ENCODE measurements around the gene EFNA4.

EFNA4 gene

GRCh38 chr1:155077758-155078445 lies 14.4 kb downstream of the EFNA4 start:
- H3K27me3 ChIP-seq (ENCODE audit: insufficient read depth, low read length) = peaks cover 10% of the 10 kb centered on the region
- H3K36me3 ChIP-seq (ENCODE audit: insufficient read depth, low read length) = no peaks in the 10 kb centered on the region
- H2AFZ ChIP-seq (ENCODE audit: low read depth, low read length) = no peak overlapping the region
- no peaks in the 10 kb centered on the region for H3K9me3 ChIP-seq (ENCODE audit: low read length)
- H3K4me1 ChIP-seq (ENCODE audit: insufficient read depth, low read length) = peaks cover 52% of the 10 kb centered on the region
- H3K4me3 ChIP-seq (ENCODE audit: low read length) = peak overlapping the region; percentile 74

- H2AFZ ChIP-seq (ENCODE audit: low read depth, low read length) = peak within 1 kb of the TSS; percentile 59
- H3K9me3 ChIP-seq (ENCODE audit: low read length) = no peaks in the 10 kb centered on the region
- H3K36me3 ChIP-seq (ENCODE audit: insufficient read depth, low read length) = no peaks in the 10 kb centered on the region
- peak within 1 kb of the TSS; percentile 74 for H3K4me3 ChIP-seq (ENCODE audit: low read length)
- peaks cover 58% of the 10 kb centered on the region for H3K4me1 ChIP-seq (ENCODE audit: insufficient read depth, low read length)
- H3K27me3 ChIP-seq (ENCODE audit: insufficient read depth, low read length) = peaks cover 15% of the 10 kb centered on the region
These were observed 15.1 kb downstream of the EFNA4 start, which contains the start of gene EFNA3 for GRCh38 chr1:155078469-155079209. Gene EFNA3, plus strand, starts transcription at chr1:155078837. Its CDS starts 105 bp downstream, at chr1:155078942.

GRCh38 chr1:155079210-155079486 lies 15.6 kb downstream of the EFNA4 start:
- H3K27me3 ChIP-seq (ENCODE audit: insufficient read depth, low read length) = peaks cover 15% of the 10 kb centered on the region
- peaks cover 63% of the 10 kb centered on the region for H3K4me1 ChIP-seq (ENCODE audit: insufficient read depth, low read length)
- H3K4me3 ChIP-seq (ENCODE audit: low read length) = peak overlapping the region; percentile 74
- H3K9me3 ChIP-seq (ENCODE audit: low read length) = no peaks in the 10 kb centered on the region
- peak overlapping the region; percentile 6 for H2AFZ ChIP-seq (ENCODE audit: low read depth, low read length)
- no peaks in the 10 kb centered on the region for H3K36me3 ChIP-seq (ENCODE audit: insufficient read depth, low read length)

DNA sequence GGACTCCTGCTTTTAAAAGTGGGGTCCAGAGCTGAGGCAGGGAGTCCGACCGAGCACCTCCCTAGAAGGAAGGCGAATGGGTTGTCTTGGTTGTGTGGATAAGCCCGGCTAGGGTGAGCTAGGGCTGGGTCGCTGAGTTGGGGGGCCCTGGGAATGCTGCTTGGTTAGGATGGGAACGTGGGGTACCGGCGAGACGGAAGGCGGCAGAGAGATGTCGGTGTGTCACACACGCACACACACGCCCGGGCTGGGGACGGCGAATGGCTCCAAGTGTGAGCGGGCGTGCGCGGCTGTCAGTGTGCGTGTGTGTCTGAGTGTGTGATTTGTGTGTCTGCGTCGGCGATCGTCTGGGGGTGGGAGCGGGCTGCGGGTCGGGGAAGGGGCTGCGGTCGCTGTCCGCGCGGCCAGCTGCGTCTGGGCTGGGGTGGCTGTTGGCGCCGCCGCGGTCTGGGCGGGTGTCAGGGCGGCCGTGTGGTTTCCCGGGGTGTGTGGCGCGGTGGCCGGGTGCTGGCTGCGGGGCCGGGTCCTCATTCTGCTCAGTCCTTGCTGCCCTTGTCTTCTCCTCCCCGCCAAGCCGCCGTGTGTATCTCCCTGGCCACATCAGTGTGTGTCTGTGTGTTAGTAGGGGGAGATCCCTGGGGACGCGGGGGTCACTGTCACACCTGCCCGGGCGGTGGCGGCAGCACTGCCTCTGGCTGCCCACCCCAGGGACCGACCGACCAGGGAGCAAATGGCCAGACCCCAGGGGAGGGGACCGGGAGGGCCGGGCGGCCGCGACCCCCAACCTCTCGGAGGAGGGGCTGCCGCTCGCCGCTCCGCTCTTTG lies 16.2 kb downstream of the EFNA4 start:
- Histone ChIP-seq H3K36me3 (ENCODE audit: insufficient read depth, low read length) (no peaks in the 10 kb centered on the region), H3K27me3 (ENCODE audit: insufficient read depth, low read length) (peaks cover 15% of the 10 kb centered on the region), H3K4me1 (ENCODE audit: insufficient read depth, low read length) (peaks cover 66% of the 10 kb centered on the region), H3K4me3 (ENCODE audit: low read length) (peak overlapping the region; percentile 74), H2AFZ (ENCODE audit: low read depth, low read length) (peak overlapping the region; percentile 59), H3K9me3 (ENCODE audit: low read length) (no peaks in the 10 kb centered on the region)

DNA sequence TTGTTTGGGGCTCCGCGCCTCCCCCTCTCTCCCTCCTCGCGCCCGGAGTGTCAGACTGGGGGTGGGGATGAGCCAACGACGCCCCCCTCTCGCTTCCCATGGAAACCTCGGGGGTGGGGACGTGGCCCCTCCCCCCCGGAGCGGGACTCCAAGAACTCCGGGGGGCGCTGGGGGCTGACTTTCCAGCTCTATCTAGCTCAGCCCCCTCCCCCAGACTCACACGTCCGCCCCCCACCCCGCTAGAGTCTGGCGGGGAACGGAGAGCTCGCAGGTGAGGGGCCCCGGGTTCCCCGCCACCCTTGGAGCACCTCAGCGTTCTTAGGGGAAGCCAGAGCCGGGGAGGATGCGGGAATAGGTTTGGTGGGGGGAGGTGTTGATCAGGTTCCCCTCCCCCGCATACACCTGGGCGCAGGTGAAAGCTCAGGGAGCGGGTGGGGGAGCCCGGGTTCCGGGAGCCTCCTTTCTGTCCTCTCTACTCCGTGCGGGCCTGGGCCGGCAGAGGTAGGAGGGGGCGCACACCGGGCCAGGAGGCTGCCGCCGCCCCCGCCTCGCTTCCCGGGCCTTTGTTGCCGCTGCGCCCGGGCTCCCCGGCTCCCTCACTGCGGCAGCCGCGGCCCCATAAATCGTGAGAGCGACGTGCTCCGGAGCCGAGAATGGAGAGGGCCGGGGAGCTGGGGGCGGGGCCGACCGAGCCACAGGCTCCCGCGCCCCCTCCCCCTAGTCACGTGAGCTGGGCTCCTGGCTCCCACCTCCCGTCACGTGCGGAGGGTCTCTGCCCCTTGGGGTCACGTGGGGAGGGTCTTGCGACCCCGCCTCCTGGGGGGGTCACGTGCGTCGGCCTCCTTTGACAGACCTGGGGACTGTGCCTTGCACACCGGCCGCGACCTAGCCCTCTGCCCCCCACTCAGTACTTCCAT lies 17.0 kb downstream of the EFNA4 start:
- Histone ChIP-seq H3K4me1 (ENCODE audit: insufficient read depth, low read length) (peaks cover 65% of the 10 kb centered on the region), H2AFZ (ENCODE audit: low read depth, low read length) (peak overlapping the region; percentile 59), H3K4me3 (ENCODE audit: low read length) (peak overlapping the region; percentile 74), H3K36me3 (ENCODE audit: insufficient read depth, low read length) (no peaks in the 10 kb centered on the region), H3K27me3 (ENCODE audit: insufficient read depth, low read length) (peaks cover 15% of the 10 kb centered on the region), H3K9me3 (ENCODE audit: low read length) (no peaks in the 10 kb centered on the region)

- peak overlapping the region; percentile 12 for H2AFZ ChIP-seq (ENCODE audit: low read depth, low read length)
- H3K9me3 ChIP-seq (ENCODE audit: low read length) = no peaks in the 10 kb centered on the region
- H3K4me1 ChIP-seq (ENCODE audit: insufficient read depth, low read length) = peaks cover 56% of the 10 kb centered on the region
- H3K36me3 ChIP-seq (ENCODE audit: insufficient read depth, low read length) = peaks cover 2% of the 10 kb centered on the region
- peaks cover 15% of the 10 kb centered on the region for H3K27me3 ChIP-seq (ENCODE audit: insufficient read depth, low read length)
- H3K4me3 ChIP-seq (ENCODE audit: low read length) = peak overlapping the region; percentile 74
These were observed 18.1 kb downstream of the EFNA4 start for GRCh38 chr1:155081472-155082300.

- Histone ChIP-seq H3K27me3 (ENCODE audit: insufficient read depth, low read length) (peaks cover 15% of the 10 kb centered on the region), H3K4me3 (ENCODE audit: low read length) (peak overlapping the region; percentile 8), H2AFZ (ENCODE audit: low read depth, low read length) (peak overlapping the region; percentile 12), H3K36me3 (ENCODE audit: insufficient read depth, low read length) (peaks cover 2% of the 10 kb centered on the region), H3K9me3 (ENCODE audit: low read length) (no peaks in the 10 kb centered on the region), H3K4me1 (ENCODE audit: insufficient read depth, low read length) (peaks cover 53% of the 10 kb centered on the region)
These were observed 18.9 kb downstream of the EFNA4 start for GRCh38 chr1:155082301-155083051.

DNA sequence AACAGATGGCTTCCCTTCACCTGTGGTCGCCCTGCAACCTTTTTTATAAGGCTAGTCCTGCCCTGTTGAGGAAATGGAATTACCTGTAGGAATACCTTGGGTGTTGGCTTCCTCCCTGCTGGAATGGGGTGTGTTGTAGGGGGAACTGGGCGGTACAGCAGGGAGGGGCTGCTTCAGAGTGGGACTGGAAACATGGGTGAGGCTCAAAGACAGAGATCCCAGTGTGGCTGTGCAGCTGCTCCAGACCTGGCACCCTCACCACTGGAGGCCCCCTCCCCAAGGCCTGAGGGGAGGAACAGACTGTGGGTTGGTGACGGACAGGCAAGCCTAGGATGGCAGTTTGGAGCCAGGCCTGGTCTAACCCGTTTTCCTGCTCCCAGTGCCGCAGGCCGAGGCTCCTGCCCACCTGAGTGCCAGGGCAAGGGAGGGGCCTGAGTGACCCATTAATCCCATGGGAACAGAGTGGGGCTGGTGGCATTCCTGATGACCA lies 19.6 kb downstream of the EFNA4 start:
- H3K9me3 ChIP-seq (ENCODE audit: low read length) = no peaks in the 10 kb centered on the region
- no peak overlapping the region for H3K4me3 ChIP-seq (ENCODE audit: low read length)
- H2AFZ ChIP-seq (ENCODE audit: low read depth, low read length) = no peak overlapping the region
- peaks cover 52% of the 10 kb centered on the region for H3K4me1 ChIP-seq (ENCODE audit: insufficient read depth, low read length)
- peaks cover 2% of the 10 kb centered on the region for H3K36me3 ChIP-seq (ENCODE audit: insufficient read depth, low read length)
- peaks cover 15% of the 10 kb centered on the region for H3K27me3 ChIP-seq (ENCODE audit: insufficient read depth, low read length)

DNA sequence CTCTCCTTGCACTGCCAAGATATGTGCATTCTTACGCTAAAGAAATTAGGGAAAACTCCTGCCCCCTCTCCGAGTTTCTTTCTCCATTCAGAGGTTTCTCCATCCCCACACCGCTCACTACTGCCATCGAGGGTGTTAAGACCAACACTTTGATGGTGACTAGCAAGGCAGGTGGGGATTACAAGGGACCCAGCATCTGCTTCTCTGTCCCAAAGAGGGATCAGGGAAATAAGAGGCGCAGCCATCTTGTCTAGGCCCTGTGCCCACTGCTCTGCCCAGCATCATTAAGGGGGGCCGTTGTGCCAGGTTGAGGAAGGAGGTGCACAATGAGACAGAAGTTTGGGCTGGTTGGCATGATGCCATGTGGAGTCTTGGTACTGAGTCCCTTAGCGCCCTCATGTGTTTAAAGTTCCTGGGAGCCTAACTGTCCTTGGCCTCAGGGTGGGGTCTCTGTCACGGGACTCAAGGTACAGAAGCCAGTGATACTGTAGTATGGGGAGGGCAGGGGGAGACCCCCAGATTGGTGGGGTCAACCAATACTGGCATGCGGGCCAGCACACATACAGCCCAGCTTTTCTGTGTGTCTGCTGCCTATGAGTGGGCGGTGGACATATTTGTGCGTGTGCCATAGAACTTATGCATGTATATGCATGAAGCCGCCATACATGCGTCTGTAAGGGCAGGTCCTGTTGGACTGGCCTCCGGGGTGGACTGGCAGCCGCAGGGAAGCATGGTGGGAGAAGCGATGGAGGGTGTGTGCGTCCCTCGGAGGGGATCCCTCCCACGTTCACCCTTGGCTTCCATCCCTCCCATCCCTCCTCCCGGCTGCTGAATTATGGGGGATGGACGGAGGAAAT lies 20.6 kb downstream of the EFNA4 start:
- H3K36me3 ChIP-seq (ENCODE audit: insufficient read depth, low read length) = peaks cover 2% of the 10 kb centered on the region
- H3K4me1 ChIP-seq (ENCODE audit: insufficient read depth, low read length) = peaks cover 47% of the 10 kb centered on the region
- peaks cover 15% of the 10 kb centered on the region for H3K27me3 ChIP-seq (ENCODE audit: insufficient read depth, low read length)
- peak overlapping the region; percentile 44 for H3K4me3 ChIP-seq (ENCODE audit: low read length)
- no peaks in the 10 kb centered on the region for H3K9me3 ChIP-seq (ENCODE audit: low read length)
- no peak overlapping the region for H2AFZ ChIP-seq (ENCODE audit: low read depth, low read length)

GRCh38 chr1:155084722-155085503 lies 21.4 kb downstream of the EFNA4 start:
- peaks cover 39% of the 10 kb centered on the region for H3K4me1 ChIP-seq (ENCODE audit: insufficient read depth, low read length)
- H3K9me3 ChIP-seq (ENCODE audit: low read length) = no peaks in the 10 kb centered on the region
- peak overlapping the region; percentile 66 for H3K4me3 ChIP-seq (ENCODE audit: low read length)
- H3K27me3 ChIP-seq (ENCODE audit: insufficient read depth, low read length) = peaks cover 15% of the 10 kb centered on the region
- peak overlapping the region; percentile 64 for H2AFZ ChIP-seq (ENCODE audit: low read depth, low read length)
- peaks cover 2% of the 10 kb centered on the region for H3K36me3 ChIP-seq (ENCODE audit: insufficient read depth, low read length)

All from neuron (in vitro differentiated cells).